Gastroesophageal sphincter (tissue), 3 donors: Measurements from ENCODE around the gene PRKCQ.

ENCODE experiments used
- CTCF ChIP-seq, 4 experiments: fragments of 200-600 bp in 2 of 4; fragments of 450-650 bp in 2 of 4; sonication (generic) in 1 of 4; IDR thresholded peaks; one replicate each; pipeline ENCODE4 v1.5.1; 2017 to 2019; ENCODE audit warnings: antibody characterized with exemption in 4 of 4, mild to moderate bottlenecking in 2 of 4, moderate library complexity in 2 of 4
- POLR2AphosphoS5 ChIP-seq: sonication (generic); formaldehyde crosslinking; IDR thresholded peaks from one replicate; pipeline ENCODE4 v1.6.1; 2017; ENCODE audit warnings: antibody characterized with exemption

GRCh38 chr10:6494936-6495592 lies 85.0 kb downstream of the PRKCQ start:
- no peak for TF ChIP-seq POLR2AphosphoS5
- TF ChIP-seq CTCF (IDR thresholded peaks at IDR 0.05), result no peak
